Esophagus squamous epithelium (tissue), 4 donors: Measurements from ENCODE around the gene HIBADH.

Source experiments
- CTCF ChIP-seq, 6 experiments: fragments of 450-650 bp in 4 of 6; fragments of 200-600 bp in 2 of 6; sonication (generic) in 2 of 6; IDR thresholded peaks; one replicate each; pipeline ENCODE4 v1.5.1; 2016 to 2019; ENCODE audit warnings: antibody characterized with exemption in 6 of 6, mild to moderate bottlenecking in 4 of 6, moderate library complexity in 4 of 6
- POLR2A ChIP-seq, 4 donors: fragments of 450-650 bp; IDR thresholded peaks; one replicate each; pipeline ENCODE4 v1.6.1; 2017; ENCODE audit warnings: antibody characterized with exemption in 4 of 4, mild to moderate bottlenecking in 4 of 4, moderate library complexity in 3 of 4

- TF ChIP-seq CTCF (IDR thresholded peaks at IDR 0.05): no peak
- TF ChIP-seq POLR2A (IDR thresholded peaks at IDR 0.05): no peak
Observed at GRCh38 chr7:27555670-27556069, 107.0 kb downstream of the HIBADH start.
